ENCODE results near the gene CDKN1A. TPM values are rescaled to one million over a fixed set of nuclear protein-coding genes. Genes with fewer than 3 reads are reported as not detected.
"Not testable (repeated sequence)": the region's sequence is repeated elsewhere in the genome, so short reads cannot be mapped to it uniquely, and the experiment has no call there.

Gene CDKN1A
- total RNA-seq, 1 experiment from 2014 or later, result 117 TPM

- in situ Hi-C loops (cut with HindIII; ENCODE audit: low sequenced_read_pairs), result no loop called here
- DNase-seq (ENCODE audit: low spot score), result no peak
Observed at GRCh38 chr6:36651659-36652379, 26.7 kb upstream of the CDKN1A start.

DNA sequence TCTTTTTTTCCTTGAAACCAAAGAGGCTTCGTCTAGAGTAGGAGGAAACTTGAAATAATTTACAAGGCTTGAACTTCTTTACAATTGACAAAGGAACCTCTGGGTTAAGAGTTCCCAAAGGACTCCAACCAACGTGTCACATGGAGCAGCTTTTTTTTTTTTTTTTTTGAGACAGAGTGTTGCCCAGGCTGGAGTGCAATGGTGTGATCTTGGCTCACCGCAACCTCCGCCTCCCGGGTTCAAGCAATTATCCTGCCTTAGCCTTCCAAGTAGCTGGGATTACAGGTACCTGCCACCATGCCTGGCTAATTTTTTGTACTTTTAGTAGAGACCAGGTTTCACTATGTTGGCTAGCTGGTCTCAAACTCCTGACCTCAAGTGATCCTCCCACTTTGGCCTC lies 24.0 kb upstream of the CDKN1A start:
- in situ Hi-C loops (cut with HindIII; ENCODE audit: low sequenced_read_pairs); DNase-seq (ENCODE audit: low spot score): not testable (repeated sequence)

DNA sequence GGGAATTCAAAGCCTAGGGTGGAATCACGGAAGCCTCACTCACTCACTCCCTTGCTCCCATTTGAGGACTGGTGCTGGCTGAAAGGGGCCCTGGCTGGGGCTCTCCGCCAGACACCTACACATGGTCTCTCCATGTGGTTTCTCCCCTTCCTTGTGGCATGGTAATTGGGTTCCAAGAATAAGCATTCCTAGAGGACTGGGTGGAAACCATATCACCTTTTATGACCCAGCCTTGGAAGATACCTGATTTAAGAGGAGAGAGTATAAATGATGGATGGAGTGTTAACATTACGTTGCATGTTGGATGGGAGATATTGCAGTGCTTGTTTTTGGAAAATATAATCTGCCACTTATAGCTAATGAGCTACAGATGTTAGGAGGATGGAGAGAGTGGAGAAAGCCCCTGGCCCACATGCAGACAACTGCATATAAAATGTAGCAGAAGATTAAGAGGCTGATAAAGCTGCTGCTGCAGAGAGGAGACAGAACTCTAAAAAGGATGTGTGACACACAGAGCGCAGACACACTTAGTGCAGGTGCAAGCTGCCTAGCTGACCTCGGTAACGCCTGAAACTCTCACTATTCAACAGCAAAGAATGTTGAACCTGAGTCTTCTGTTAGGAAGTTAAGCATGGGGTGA lies 23.3 kb upstream of the CDKN1A start:
- in situ Hi-C loops (cut with HindIII; ENCODE audit: low sequenced_read_pairs), result no loop called here
- DNase-seq (ENCODE audit: low spot score), result no peak

GRCh38 chr6:36656441-36656840 lies 22.1 kb upstream of the CDKN1A start:
- in situ Hi-C loops (cut with HindIII; ENCODE audit: low sequenced_read_pairs), result no loop called here
- no peak for DNase-seq (ENCODE audit: low spot score)

DNA sequence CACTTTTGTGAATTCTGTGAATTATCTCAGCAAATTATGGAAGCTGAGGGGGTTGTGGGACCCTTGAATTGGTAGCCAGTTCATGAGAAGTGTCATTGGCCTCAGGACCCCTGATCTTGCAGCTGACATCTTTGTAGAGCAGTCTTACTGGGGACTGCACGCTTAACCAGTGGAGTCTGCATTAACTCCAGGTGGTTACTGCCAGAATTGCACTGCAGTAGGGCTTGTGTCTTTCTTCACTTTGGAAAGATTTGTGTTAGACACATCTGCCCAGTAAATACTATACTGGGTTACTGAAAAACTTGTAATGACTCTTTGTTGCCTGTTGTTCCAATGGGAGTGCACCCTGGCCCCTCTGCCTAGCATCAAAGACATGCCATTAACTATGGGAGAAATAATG lies 21.2 kb upstream of the CDKN1A start:
- in situ Hi-C loops (cut with HindIII; ENCODE audit: low sequenced_read_pairs), result no loop called here
- no peak for DNase-seq (ENCODE audit: low spot score)

- no peak for DNase-seq (ENCODE audit: low spot score)
- in situ Hi-C loops (cut with HindIII; ENCODE audit: low sequenced_read_pairs), result no loop called here
Observed at GRCh38 chr6:36657942-36658544, 20.5 kb upstream of the CDKN1A start.

- no peak for DNase-seq (ENCODE audit: low spot score)
- in situ Hi-C loops (cut with HindIII; ENCODE audit: low sequenced_read_pairs), result no loop called here
Observed at GRCh38 chr6:36659271-36659670, 19.2 kb upstream of the CDKN1A start.

GRCh38 chr6:36660771-36661471 lies 17.6 kb upstream of the CDKN1A start:
- in situ Hi-C loops (cut with HindIII; ENCODE audit: low sequenced_read_pairs), result no loop called here
- DNase-seq (ENCODE audit: low spot score), result no peak

- no peak for DNase-seq (ENCODE audit: low spot score)
- in situ Hi-C loops (cut with HindIII; ENCODE audit: low sequenced_read_pairs), result no loop called here
Observed at GRCh38 chr6:36662380-36662779, 16.1 kb upstream of the CDKN1A start.

GRCh38 chr6:36662827-36663256 lies 15.7 kb upstream of the CDKN1A start:
- no peak for DNase-seq (ENCODE audit: low spot score)
- in situ Hi-C loops (cut with HindIII; ENCODE audit: low sequenced_read_pairs), result no loop called here

DNA sequence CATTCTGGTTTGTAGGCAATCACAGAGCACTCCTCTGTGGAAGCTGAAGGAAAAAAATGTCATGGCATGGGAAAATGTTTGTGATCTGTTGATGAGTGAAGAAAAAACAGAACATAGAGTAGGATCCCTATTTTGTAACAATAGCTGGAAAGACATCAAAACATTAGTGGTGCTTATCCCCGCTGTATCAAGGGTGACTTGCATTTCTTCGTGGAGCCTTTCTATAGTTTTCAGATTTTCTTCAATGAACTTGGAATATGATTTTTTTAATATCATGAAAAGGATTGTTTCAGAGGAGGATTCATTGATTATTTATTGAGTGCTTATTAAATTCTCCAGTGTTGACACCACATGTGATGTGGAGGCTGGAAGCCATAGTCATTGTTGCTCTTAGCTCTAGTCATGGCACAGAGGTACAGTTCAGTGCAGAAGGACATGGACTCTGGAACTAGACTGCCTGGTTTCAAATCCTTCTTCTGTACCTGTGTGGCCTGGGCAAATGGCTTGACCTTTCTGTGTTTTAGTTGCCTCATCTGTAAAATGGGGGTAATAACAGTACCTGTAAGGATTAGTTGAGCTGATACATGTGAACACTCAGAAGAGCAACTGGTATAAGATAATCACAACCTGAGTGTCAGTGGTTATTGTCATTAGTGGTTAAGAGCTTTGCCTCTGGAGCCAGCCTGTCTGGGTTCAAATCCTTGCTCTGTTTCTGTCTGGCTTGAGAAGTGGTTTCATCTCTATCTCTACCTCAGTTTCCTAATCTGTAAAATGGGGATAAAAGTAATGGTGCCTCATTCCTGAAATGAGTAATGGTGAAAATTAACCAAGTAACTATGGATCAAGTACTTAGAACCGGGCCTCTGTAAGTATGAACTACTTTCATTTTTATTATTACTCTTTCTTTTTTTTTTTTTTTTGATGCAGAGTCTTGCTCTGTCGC lies 14.7 kb upstream of the CDKN1A start:
- in situ Hi-C loops (cut with HindIII; ENCODE audit: low sequenced_read_pairs), result no loop called here
- no peak for DNase-seq (ENCODE audit: low spot score)

DNA sequence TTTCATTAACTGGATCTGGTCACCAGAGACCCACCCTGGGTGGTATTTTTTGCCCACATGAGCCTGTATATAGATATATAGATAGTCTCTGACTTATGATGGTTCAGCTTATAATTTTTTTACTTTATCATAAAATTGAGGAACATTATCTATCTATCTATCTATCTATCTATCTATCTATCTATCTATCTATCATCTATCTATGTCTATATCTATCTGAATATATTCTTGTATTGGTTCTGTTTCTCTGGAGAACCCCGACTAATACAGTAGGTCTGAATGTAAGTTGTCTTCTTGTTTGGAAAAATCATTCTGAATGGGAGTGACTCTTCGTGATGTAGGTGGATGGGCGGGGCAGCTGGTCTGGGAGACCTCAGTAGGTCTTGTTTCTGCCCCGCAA lies 13.3 kb upstream of the CDKN1A start:
- no peak for DNase-seq (ENCODE audit: low spot score)

DNA sequence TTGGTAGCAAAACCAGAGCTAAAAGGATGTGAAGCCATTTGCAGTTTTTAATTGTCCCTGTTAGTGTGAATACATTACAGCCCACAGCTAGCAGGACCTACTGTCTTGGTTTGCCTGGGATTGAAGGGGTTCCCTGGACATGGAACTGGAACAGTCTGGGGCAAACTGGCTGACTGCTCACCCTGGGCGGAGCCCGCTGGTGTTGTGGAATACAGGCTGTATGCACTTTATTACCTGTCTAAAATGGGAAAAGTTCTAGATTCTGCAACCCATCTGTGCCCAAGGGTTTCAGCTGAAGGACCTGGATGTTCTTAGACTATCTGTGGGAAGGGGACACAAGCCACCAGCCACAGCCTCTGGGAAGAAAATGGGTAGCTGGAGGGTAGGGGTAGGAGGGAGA lies 12.2 kb upstream of the CDKN1A start:
- in situ Hi-C loops (cut with HindIII; ENCODE audit: low sequenced_read_pairs), result no loop called here
- no peak for DNase-seq (ENCODE audit: low spot score)

More for the DNA sequence above, 13.3 kb upstream of the CDKN1A start:
- in situ Hi-C loops (cut with HindIII; ENCODE audit: low sequenced_read_pairs), result no loop called here

DNA sequence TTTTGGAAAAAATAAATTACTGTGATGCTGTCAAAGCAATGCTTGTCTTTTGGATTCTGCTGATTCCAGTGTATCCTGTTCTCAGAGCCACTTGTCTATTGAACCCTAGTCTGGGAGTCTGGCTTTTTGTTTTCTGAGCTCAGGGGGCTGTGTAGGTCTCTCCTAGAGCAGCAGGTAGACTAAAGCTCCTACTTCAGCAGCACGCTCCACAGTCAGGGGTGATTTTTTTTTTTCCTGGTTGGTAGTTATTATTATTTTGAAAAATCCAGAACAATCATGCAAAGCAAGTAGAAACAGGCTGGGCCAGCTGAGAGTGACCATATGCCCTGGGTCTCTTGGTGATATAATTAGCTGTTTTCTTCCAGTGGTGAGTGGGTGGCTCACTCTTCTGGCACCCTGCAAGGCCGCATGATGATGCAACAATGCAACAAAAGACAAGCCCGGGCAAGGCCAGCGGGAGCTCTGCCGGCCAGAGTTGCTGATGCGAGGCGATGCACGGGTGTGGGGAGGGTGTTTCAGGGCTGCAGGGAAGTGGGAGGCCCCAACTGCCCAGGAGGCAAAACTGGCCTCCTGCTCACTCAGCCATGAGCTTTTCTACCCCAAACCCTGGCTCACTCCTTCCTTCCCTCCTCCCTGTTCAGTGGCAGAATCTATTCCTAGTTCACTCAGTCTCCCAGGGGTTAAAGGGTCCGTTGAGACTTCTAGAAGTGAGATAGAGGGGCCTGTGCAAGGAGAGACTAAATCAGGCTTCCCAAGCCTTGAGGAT lies 11.5 kb upstream of the CDKN1A start:
- in situ Hi-C loops (cut with HindIII; ENCODE audit: low sequenced_read_pairs), result no loop called here
- peak; percentile 34 for DNase-seq (ENCODE audit: low spot score)

GRCh38 chr6:36668591-36668990 lies 9.9 kb upstream of the CDKN1A start:
- in situ Hi-C loops (cut with HindIII; ENCODE audit: low sequenced_read_pairs), result no loop called here

DNA sequence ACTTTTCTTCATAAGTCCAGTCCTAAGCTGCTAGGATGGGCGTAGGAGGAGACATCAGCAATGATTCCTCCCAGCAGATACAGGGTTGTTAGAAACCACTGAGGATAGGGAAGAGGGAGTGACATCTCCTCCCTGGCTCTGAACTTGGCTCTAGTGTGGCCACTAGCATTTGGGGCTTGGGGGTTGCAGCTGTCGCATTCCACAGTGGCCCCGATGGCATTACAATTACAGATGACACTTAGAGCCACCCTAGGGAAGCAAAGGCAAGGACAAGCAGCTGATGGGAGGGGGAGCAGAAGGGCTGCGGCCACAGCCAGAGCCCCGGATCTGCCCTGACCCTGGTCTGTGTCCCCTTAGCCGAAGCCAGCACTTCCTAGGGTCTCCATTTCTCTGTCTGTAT lies 9.5 kb upstream of the CDKN1A start:
- no peak for DNase-seq (ENCODE audit: low spot score)
- in situ Hi-C loops (cut with HindIII; ENCODE audit: low sequenced_read_pairs), result no loop called here

More at GRCh38 chr6:36668591-36668990, 9.9 kb upstream of the CDKN1A start:
- DNase-seq (ENCODE audit: low spot score), result no peak

DNA sequence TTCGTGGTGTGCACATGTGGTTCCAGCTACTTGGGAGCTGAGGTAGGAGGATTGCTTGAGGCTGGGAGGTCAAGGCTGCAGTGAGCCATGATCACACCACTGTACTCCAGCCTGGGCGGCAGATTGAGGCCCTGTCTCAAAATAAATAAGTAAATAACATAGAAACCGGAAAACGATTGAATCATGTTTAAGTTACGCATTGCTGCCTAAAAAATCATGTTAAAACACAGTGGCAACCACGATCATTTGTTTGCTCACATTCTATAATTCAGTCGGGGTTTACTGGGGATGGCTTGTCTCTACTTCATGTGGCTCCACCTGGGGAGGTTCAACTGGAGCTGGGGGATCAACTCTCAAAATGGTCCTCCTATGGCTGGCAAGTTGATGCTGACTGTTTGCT lies 8.2 kb upstream of the CDKN1A start:
- in situ Hi-C loops (cut with HindIII; ENCODE audit: low sequenced_read_pairs), result no loop called here
- no peak for DNase-seq (ENCODE audit: low spot score)

DNA sequence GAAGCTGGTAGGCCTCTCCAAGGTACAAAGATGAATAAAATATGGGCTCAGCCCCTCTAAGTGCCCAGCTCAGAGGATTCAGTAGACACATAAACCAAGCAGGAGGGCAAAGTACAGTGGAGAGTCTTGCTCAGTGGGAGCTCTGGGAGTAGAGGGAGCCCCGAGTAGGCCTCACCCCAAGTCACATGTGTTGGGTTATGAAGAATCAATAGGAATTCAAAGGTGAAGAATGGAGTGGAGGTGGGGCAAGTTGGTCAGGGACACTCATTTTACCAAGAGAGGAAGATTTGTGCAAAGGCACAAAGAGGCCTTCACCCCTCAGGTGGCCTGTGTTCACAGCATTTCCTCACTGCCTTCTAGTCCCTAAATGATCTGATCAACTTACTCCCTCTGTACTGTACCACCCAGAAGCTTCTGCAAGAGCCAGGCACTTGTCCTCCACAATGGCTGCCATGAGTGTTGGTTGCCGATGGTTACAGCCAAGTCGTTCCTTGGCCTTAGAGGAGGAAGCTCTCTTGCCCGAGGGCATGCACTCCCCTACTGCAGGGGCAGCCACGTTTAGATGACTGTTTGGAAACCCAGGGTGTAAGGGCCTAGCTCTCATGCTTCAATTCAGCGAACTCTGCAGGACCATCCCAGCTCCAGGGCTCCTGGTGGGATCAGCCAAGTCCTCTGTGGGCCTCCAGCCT lies 6.7 kb upstream of the CDKN1A start:
- in situ Hi-C loops (cut with HindIII; ENCODE audit: low sequenced_read_pairs), result no loop called here
- no peak for DNase-seq (ENCODE audit: low spot score)
